ENCODE data around the gene HABP4.

DNA sequence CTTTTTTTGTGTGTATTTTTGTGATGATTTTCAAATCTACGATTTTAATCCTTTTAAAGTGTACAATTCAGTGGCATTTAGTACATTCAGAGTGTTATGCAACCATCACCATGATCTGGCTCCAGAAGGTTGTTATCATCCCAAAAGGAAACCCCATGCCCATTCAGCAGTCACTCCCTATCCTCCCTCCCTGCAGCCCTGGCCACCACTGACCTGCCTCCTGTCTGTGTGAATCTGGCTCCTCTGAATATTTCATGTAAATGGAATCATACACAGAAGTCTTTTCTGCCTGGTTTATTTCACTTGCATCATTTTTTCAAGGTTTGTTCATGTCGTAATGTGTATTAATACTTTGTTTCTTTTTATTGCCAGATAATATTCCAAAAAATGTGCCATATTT, 32.5 kb downstream of the HABP4 start:
- TF ChIP-seq POLR2AphosphoS5 (IDR thresholded peaks at IDR 0.05; ENCODE audit: low read depth, low read length) = no peak
- TF ChIP-seq POLR2A (IDR thresholded peaks at IDR 0.05; ENCODE audit: low read depth, low read length) = no peak
- TF ChIP-seq TAF1 (IDR thresholded peaks at IDR 0.05; ENCODE audit: low read depth, low read length) = no peak
- TF ChIP-seq SPI1 (IDR thresholded peaks at IDR 0.05; ENCODE audit: low read depth, low read length) = no peak
- TF ChIP-seq POU2F2 (IDR thresholded peaks at IDR 0.05; ENCODE audit: low read depth, low read length) = no peak
